SK-N-SH (cell line): ENCODE data around the gene AUTS2. TPM values are rescaled to one million over a fixed set of nuclear protein-coding genes. Genes with fewer than 3 reads are reported as not detected.

Experiments
- CTCF ChIA-PET: fragments of 300-600, 350-600 bp; formaldehyde crosslinking; extraction: SDS; loops from one replicate; lab custom pipeline; 2021; lab: Yijun Ruan, JAX
- POLR2A ChIA-PET: fragments of 350-600 bp; sonication (Branson Sonifier 250); formaldehyde crosslinking; extraction: SDS; loops from one replicate; lab custom pipeline; 2020; ENCODE audit warnings: antibody characterized with exemption, inconsistent platforms; lab: Yijun Ruan, JAX
- DNase-seq: peaks from one replicate; pipeline ENCODE4 v3.0.0; 2012
- H2AFZ ChIP-seq: fragments of 200-600 bp; sonication (generic); 2 replicates; pipeline ENCODE4 v1.8.1; 2016; ENCODE audit warnings: antibody characterized with exemption, mild to moderate bottlenecking, low read depth
- H3F3A ChIP-seq: fragments of 200-600 bp; sonication (generic); replicated peaks from 2 replicates; pipeline ENCODE3; 2016; ENCODE audit warnings: antibody characterized with exemption, mild to moderate bottlenecking; ENCODE audit not compliant: insufficient read depth
- H3K27ac ChIP-seq, 2 experiments: fragments of 200-500 bp in 1 of 2; fragments of 200-600 bp in 1 of 2; sonication (Bioruptor generic) in 1 of 2; sonication (generic), shearing (Covaris generic) in 1 of 2; 2 replicates each; pipeline versions ENCODE4 v1.5.1 to v1.6.1; 2014 to 2016; ENCODE audit warnings: low read depth in 2 of 2, inconsistent platforms in 1 of 2, low read length in 1 of 2, mild to moderate bottlenecking in 1 of 2, mixed read lengths in 1 of 2
- H3K27me3 ChIP-seq: fragments of 200-600 bp; sonication (generic), shearing (Covaris generic); 2 replicates; pipeline ENCODE4 v1.6.1; 2016; ENCODE audit warnings: mixed run types; ENCODE audit not compliant: insufficient read depth
- H3K36me3 ChIP-seq, 2 experiments: fragments of 200-500 bp in 1 of 2; fragments of 200-600 bp in 1 of 2; sonication (Bioruptor generic) in 1 of 2; sonication (generic) in 1 of 2; replicated peaks in 1 of 2; 2 replicates each; pipeline versions ENCODE3 to v1.5.1; 2014 to 2016; ENCODE audit warnings: low read length in 1 of 2, mild to moderate bottlenecking in 1 of 2; ENCODE audit not compliant: insufficient read depth in 2 of 2, control insufficient read depth in 1 of 2
- H3K4me1 ChIP-seq, 2 experiments: fragments of 200-500 bp in 1 of 2; fragments of 200-600 bp in 1 of 2; sonication (Bioruptor generic) in 1 of 2; sonication (generic), shearing (Covaris generic) in 1 of 2; 2 replicates each; pipeline versions ENCODE4 v1.5.1 to v1.6.1; 2014 to 2016; ENCODE audit warnings: low read depth in 1 of 2, low read length in 1 of 2, mixed run types in 1 of 2; ENCODE audit not compliant: insufficient read depth in 2 of 2, control insufficient read depth in 1 of 2
- H3K4me2 ChIP-seq: fragments of 200-600 bp; sonication (generic), shearing (Covaris generic); 2 replicates; pipeline ENCODE4 v1.6.1; 2017; ENCODE audit warnings: mixed run types
- H3K4me3 ChIP-seq, 2 experiments: fragments of 200-500 bp in 1 of 2; fragments of 200-600 bp in 1 of 2; sonication (Bioruptor generic) in 1 of 2; sonication (generic), shearing (Covaris generic) in 1 of 2; 2 replicates each; pipeline versions ENCODE4 v1.5.1 to v1.8.1; 2014 to 2016; ENCODE audit warnings: low read depth in 2 of 2, inconsistent platforms in 1 of 2, low read length in 1 of 2, mild to moderate bottlenecking in 1 of 2, mixed read lengths in 1 of 2, moderate library complexity in 1 of 2
- H3K79me2 ChIP-seq: fragments of 200-600 bp; sonication (generic); 2 replicates; pipeline ENCODE4 v1.8.1; 2017; ENCODE audit warnings: mild to moderate bottlenecking; ENCODE audit not compliant: insufficient read depth
- H3K9ac ChIP-seq: fragments of 200-600 bp; sonication (generic); 2 replicates; pipeline ENCODE4 v1.6.1; 2017; ENCODE audit warnings: mixed run types
- H3K9me2 ChIP-seq: fragments of 200-600 bp; sonication (generic); 2 replicates; pipeline ENCODE4 v1.6.1; 2017; ENCODE audit warnings: mixed run types
- H3K9me3 ChIP-seq: fragments of 200-600 bp; sonication (generic); 2 replicates; pipeline ENCODE4 v1.6.1; 2017; ENCODE audit warnings: mixed run types, mild to moderate bottlenecking, moderate library complexity
- H4K20me1 ChIP-seq: fragments of 200-600 bp; sonication (generic); 2 replicates; pipeline ENCODE4 v1.6.1; 2017; ENCODE audit warnings: mild to moderate bottlenecking, mixed run types; ENCODE audit not compliant: insufficient read depth
- CHD2 ChIP-seq: fragments of 150-350 bp; IDR thresholded peaks from 2 replicates; pipeline ENCODE4 v1.6.1; 2018; ENCODE audit warnings: low read length; ENCODE audit not compliant: partially characterized antibody
- ELF1 ChIP-seq: IDR thresholded peaks from 2 replicates; pipeline ENCODE4 v1.4.0; 2012
- EP300 ChIP-seq, 2 experiments: IDR thresholded peaks; 2 replicates each; pipeline versions ENCODE4 v1.4.0 to v1.6.1; 2012; ENCODE audit warnings: borderline replicate concordance in 1 of 2, low read depth in 1 of 2, low read length in 1 of 2
- EZH2phosphoT487 ChIP-seq: fragments of 200-600 bp; sonication (generic); IDR thresholded peaks from 2 replicates; pipeline ENCODE4 v1.6.1; 2017; ENCODE audit warnings: low read depth, mixed run types, mild to moderate bottlenecking, antibody characterized with exemption, moderate library complexity, borderline replicate concordance
- FOXM1 ChIP-seq: IDR thresholded peaks from 2 replicates; pipeline ENCODE4 v1.4.0; 2012; ENCODE audit warnings: low read depth, mild to moderate bottlenecking
- MEF2A ChIP-seq: IDR thresholded peaks from 2 replicates; pipeline ENCODE4 v1.4.0; 2012; ENCODE audit warnings: low read depth, borderline replicate concordance
- MXI1 ChIP-seq: IDR thresholded peaks from 2 replicates; pipeline ENCODE4 v1.6.1; 2012; ENCODE audit warnings: mild to moderate bottlenecking, low read depth, low read length, improper control_type of control experiment
- POLR2AphosphoS5 ChIP-seq: IDR thresholded peaks from 2 replicates; pipeline ENCODE4 v1.6.1; 2012; ENCODE audit warnings: low read depth, low read length
- RAD21 ChIP-seq: IDR thresholded peaks from 2 replicates; pipeline ENCODE4 v1.6.1; 2012; ENCODE audit warnings: mild to moderate bottlenecking, low read length
- RFX5 ChIP-seq: IDR thresholded peaks from 2 replicates; pipeline ENCODE4 v1.6.1; 2012; ENCODE audit warnings: mild to moderate bottlenecking, improper control_type of control experiment, low read length
- RXRA ChIP-seq: IDR thresholded peaks from 2 replicates; pipeline ENCODE4 v1.4.0; 2012; ENCODE audit warnings: low read depth, mild to moderate bottlenecking, borderline replicate concordance
- TEAD4 ChIP-seq: IDR thresholded peaks from 2 replicates; pipeline ENCODE4 v1.4.0; 2012; ENCODE audit warnings: mild to moderate bottlenecking, borderline replicate concordance; ENCODE audit not compliant: insufficient read depth
- WGBS: methylation state at CpG from one replicate; pipeline ENCODE4 v1.1.6; 2017; ENCODE audit warnings: low lambda C conversion rate; 5-methylcytosine and 5-hydroxymethylcytosine counted together
- polyA plus RNA-seq, 3 experiments: library from polyadenylated mRNA; depleted of rRNA; stranded (reverse); fragments of >200 nt; gene quantifications; 2 replicates each; pipeline ENCODE4 v1.2.3, GENCODE V29; 2012
- TF ChIP-seq, protein P1 (sequence below): IDR thresholded peaks from 2 replicates; pipeline ENCODE4; 2012
- TF ChIP-seq, protein P2 (sequence below): fragments of 200-600 bp; sonication (generic); IDR thresholded peaks from 2 replicates; pipeline ENCODE4 v1.6.1; 2017; ENCODE audit warnings: antibody characterized with exemption, mild to moderate bottlenecking, moderate library complexity
- TF ChIP-seq, protein P3 (sequence below): IDR thresholded peaks from 2 replicates; pipeline ENCODE4 v1.4.0; 2012; ENCODE audit warnings: low read depth
- TF ChIP-seq, protein P4 (sequence below): fragments of 150-350 bp; IDR thresholded peaks from 2 replicates; pipeline ENCODE4 v1.6.1; 2016; ENCODE audit warnings: mild to moderate bottlenecking, low read depth, low read length

The AUTS2 gene
- polyA plus RNA-seq, 1 of the 3 experiments (the other 2 are of a cell fraction): 15.6 TPM

DNA sequence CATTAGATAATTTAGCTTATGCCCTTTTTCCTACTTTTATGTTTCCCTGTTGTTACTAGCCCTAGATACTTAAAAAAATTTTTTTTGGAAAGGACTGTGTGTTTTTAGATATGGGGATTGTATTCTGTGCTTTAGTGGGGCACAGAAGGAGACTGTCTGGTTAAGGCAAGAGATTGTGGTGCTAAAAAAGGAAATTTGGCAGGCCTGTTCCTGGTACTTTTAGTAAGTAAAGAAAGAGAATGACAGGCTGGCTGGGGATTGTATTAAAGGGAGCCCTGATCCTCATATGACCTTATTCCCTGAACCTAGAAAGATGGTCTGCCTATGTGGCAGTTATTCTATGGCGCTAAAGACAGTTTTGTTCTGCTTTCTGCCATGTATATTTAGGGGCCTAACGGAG is 74.8 kb downstream of the AUTS2 start:
- 86% methylated on average over 2 of the region's 2 CpGs for WGBS
- H3K27ac ChIP-seq: no peak overlapping the region; a peak in 1 of 4 replicates
- H3K4me1 ChIP-seq: peaks cover under 1 to 25% of the 10 kb centered on the region in 2 experiments; a peak in 3 of 4 replicates
- TF ChIP-seq, protein P1, sequence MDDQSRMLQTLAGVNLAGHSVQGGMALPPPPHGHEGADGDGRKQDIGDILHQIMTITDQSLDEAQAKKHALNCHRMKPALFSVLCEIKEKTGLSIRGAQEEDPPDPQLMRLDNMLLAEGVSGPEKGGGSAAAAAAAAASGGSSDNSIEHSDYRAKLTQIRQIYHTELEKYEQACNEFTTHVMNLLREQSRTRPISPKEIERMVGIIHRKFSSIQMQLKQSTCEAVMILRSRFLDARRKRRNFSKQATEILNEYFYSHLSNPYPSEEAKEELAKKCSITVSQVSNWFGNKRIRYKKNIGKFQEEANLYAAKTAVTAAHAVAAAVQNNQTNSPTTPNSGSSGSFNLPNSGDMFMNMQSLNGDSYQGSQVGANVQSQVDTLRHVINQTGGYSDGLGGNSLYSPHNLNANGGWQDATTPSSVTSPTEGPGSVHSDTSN: no peak
- no peak for TF ChIP-seq EZH2phosphoT487
- TF ChIP-seq, protein P2, sequence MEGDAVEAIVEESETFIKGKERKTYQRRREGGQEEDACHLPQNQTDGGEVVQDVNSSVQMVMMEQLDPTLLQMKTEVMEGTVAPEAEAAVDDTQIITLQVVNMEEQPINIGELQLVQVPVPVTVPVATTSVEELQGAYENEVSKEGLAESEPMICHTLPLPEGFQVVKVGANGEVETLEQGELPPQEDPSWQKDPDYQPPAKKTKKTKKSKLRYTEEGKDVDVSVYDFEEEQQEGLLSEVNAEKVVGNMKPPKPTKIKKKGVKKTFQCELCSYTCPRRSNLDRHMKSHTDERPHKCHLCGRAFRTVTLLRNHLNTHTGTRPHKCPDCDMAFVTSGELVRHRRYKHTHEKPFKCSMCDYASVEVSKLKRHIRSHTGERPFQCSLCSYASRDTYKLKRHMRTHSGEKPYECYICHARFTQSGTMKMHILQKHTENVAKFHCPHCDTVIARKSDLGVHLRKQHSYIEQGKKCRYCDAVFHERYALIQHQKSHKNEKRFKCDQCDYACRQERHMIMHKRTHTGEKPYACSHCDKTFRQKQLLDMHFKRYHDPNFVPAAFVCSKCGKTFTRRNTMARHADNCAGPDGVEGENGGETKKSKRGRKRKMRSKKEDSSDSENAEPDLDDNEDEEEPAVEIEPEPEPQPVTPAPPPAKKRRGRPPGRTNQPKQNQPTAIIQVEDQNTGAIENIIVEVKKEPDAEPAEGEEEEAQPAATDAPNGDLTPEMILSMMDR: no peak
- no peak for TF ChIP-seq MXI1
- no peak for TF ChIP-seq TEAD4
- no peak for TF ChIP-seq CHD2
- no peak for TF ChIP-seq POLR2AphosphoS5
- no peak for TF ChIP-seq ELF1
- TF ChIP-seq RAD21: no peak
- no peak for TF ChIP-seq EP300 (IDR thresholded peaks at IDR 0.05; ENCODE audit: borderline replicate concordance in 1 of 2, low read depth in 1 of 2, low read length in 1 of 2)
- TF ChIP-seq FOXM1: no peak
- TF ChIP-seq, protein P3, sequence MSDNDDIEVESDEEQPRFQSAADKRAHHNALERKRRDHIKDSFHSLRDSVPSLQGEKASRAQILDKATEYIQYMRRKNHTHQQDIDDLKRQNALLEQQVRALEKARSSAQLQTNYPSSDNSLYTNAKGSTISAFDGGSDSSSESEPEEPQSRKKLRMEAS: no peak
- no peak for TF ChIP-seq MEF2A
- no peak for TF ChIP-seq RXRA
- TF ChIP-seq, protein P4, sequence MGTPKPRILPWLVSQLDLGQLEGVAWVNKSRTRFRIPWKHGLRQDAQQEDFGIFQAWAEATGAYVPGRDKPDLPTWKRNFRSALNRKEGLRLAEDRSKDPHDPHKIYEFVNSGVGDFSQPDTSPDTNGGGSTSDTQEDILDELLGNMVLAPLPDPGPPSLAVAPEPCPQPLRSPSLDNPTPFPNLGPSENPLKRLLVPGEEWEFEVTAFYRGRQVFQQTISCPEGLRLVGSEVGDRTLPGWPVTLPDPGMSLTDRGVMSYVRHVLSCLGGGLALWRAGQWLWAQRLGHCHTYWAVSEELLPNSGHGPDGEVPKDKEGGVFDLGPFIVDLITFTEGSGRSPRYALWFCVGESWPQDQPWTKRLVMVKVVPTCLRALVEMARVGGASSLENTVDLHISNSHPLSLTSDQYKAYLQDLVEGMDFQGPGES: no peak
- no peak for TF ChIP-seq RFX5
- H3K79me2 ChIP-seq: peaks cover 29% of the 10 kb centered on the region; the same call in 1 of the 2 replicates
- no peak overlapping the region for H3K4me2 ChIP-seq
- peaks cover 9% of the 10 kb centered on the region for H3F3A ChIP-seq
- H2AFZ ChIP-seq: no peak overlapping the region
- H3K9me3 ChIP-seq: no peaks in the 10 kb centered on the region
- no peak overlapping the region for H3K4me3 ChIP-seq
- CTCF ChIA-PET: interaction anchor here (1.1 kb wide), 1 partner anchor 27 kb away, joined by 3 read pairs; no protein-coding TSS in a partner anchor
- no peak overlapping the region for H3K9ac ChIP-seq
- H4K20me1 ChIP-seq: peaks cover 20% of the 10 kb centered on the region; the same call in 1 of the 2 replicates
- no peak for DNase-seq
- H3K36me3 ChIP-seq: no peaks in the 10 kb centered on the region
- H3K27me3 ChIP-seq: no peaks in the 10 kb centered on the region
- POLR2A ChIA-PET: no interaction called here
- no peaks in the 10 kb centered on the region for H3K9me2 ChIP-seq
